ENCODE results near the gene DIP2A.

GRCh38 chr21:46568562-46568961, 109.9 kb downstream of the DIP2A start:
- TF ChIP-seq EZH2 (IDR thresholded peaks at IDR 0.05), result no peak
- TF ChIP-seq POLR2AphosphoS5 (IDR thresholded peaks at IDR 0.05; ENCODE audit: borderline replicate concordance, low read depth, low read length), result no peak
- no peak for TF ChIP-seq FOXP2 (optimal IDR thresholded peaks at IDR 0.05; ENCODE audit: control extremely low read depth, extremely low read length, insufficient read depth)
